Endothelial cell of umbilical vein (primary cell): ENCODE data around the gene MAGI1. TPM values are rescaled to one million over a fixed set of nuclear protein-coding genes. Genes with fewer than 3 reads are reported as not detected.

Experiments used
- BruUV-seq: library from RNA; stranded (reverse); fragments of 400-500 nt; replicated peaks from 2 replicates; lab custom pipeline; 2021; lab: Mats Ljungman, UMichigan
- CTCF ChIA-PET: fragments of 300-600, 350-600 bp; sonication (Branson Sonifier 250); formaldehyde crosslinking; loops from one replicate; lab custom pipeline; 2021; ENCODE audit warnings: antibody characterized with exemption, inconsistent platforms; lab: Charles Lee
- POLR2A ChIA-PET: fragments of 300-600, 350-600 bp; sonication (Branson Sonifier 250); formaldehyde crosslinking; loops from one replicate; lab custom pipeline; 2021; ENCODE audit warnings: antibody characterized with exemption, inconsistent platforms; lab: Charles Lee
- DNase-seq: peaks from one replicate; pipeline ENCODE4 v3.0.0-alpha.2; 2011; ENCODE audit warnings: low read depth, low spot score
- FAIRE-seq: peaks from 2 replicates; lab custom pipeline; 2011; peaks lifted over from hg19 to GRCh38; lab: Jason Lieb, UNC
- H2AFZ ChIP-seq: 2 replicates; pipeline ENCODE4 v1.6.0; 2012; ENCODE audit warnings: low read depth, low read length, control low read depth, inconsistent platforms
- H3K27ac ChIP-seq: 2 replicates; pipeline ENCODE4 v1.5.1; 2011; ENCODE audit warnings: low read depth, mild to moderate bottlenecking, control low read depth, low read length, moderate library complexity; ENCODE audit not compliant: insufficient read depth
- H3K27me3 ChIP-seq, 2 experiments: 2 replicates each; pipeline versions ENCODE4 v1.6.0 to v1.6.1; 2011; ENCODE audit warnings: low read length in 2 of 2, mixed read lengths in 1 of 2; ENCODE audit not compliant: control insufficient read depth in 2 of 2, insufficient read depth in 2 of 2
- H3K36me3 ChIP-seq, 2 experiments: 2 replicates in 1 of 2; 3 replicates in 1 of 2; pipeline ENCODE4 v1.5.1; 2011; ENCODE audit warnings: low read length in 2 of 2, mild to moderate bottlenecking in 1 of 2, moderate library complexity in 1 of 2; ENCODE audit not compliant: control insufficient read depth in 2 of 2, insufficient read depth in 2 of 2; ENCODE audit errors: extremely low read depth in 1 of 2
- H3K4me1 ChIP-seq: 3 replicates; pipeline ENCODE4 v1.5.1; 2011; ENCODE audit warnings: mild to moderate bottlenecking, low read length; ENCODE audit not compliant: control insufficient read depth, insufficient read depth; ENCODE audit errors: extremely low read depth
- H3K4me2 ChIP-seq: 2 replicates; pipeline ENCODE4 v1.6.1; 2011; ENCODE audit warnings: low read length, control low read depth, mixed read lengths; ENCODE audit not compliant: insufficient read depth
- H3K4me3 ChIP-seq, 3 experiments: fragments of 200-600 bp in 1 of 3; sonication (generic), shearing (Covaris generic) in 1 of 3; replicated peaks in 1 of 3; 2 replicates each; pipeline ENCODE4 v1.5.1; 2011 to 2016; ENCODE audit warnings: control low read depth in 3 of 3, low read length in 3 of 3, mild to moderate bottlenecking in 2 of 3, inconsistent platforms in 1 of 3, low read depth in 1 of 3, moderate library complexity in 1 of 3; ENCODE audit not compliant: insufficient read depth in 1 of 3
- H3K79me2 ChIP-seq: 2 replicates; pipeline ENCODE4 v1.6.0; 2012; ENCODE audit warnings: low read length, inconsistent platforms; ENCODE audit not compliant: control insufficient read depth, insufficient read depth
- H3K9ac ChIP-seq: replicated peaks from 2 replicates; pipeline ENCODE3; 2011; ENCODE audit warnings: low read length, control low read depth; ENCODE audit not compliant: insufficient read depth; ENCODE audit errors: extremely low read depth
- H3K9me1 ChIP-seq: replicated peaks from 3 replicates; pipeline ENCODE4 v1.6.0; 2011; ENCODE audit warnings: mild to moderate bottlenecking, low read length; ENCODE audit not compliant: control insufficient read depth, insufficient read depth; ENCODE audit errors: extremely low read depth
- H3K9me3 ChIP-seq: replicated peaks from 2 replicates; pipeline ENCODE4 v1.5.1; 2012; ENCODE audit warnings: low read length, inconsistent platforms; ENCODE audit not compliant: control insufficient read depth, insufficient read depth
- H4K20me1 ChIP-seq: replicated peaks from 2 replicates; pipeline ENCODE3; 2011; ENCODE audit warnings: mild to moderate bottlenecking, low read length; ENCODE audit not compliant: control insufficient read depth, insufficient read depth; ENCODE audit errors: extremely low read depth
- EZH2 ChIP-seq: IDR thresholded peaks from 2 replicates; pipeline ENCODE4 v1.6.1; 2012; ENCODE audit warnings: borderline replicate concordance, low read depth, mild to moderate bottlenecking, moderate library complexity, low read length, inconsistent platforms; ENCODE audit not compliant: severe bottlenecking
- FOS ChIP-seq: IDR thresholded peaks from 2 replicates; pipeline ENCODE4 v1.6.1; 2011; ENCODE audit warnings: mild to moderate bottlenecking, low read length, moderate library complexity, borderline replicate concordance; ENCODE audit not compliant: insufficient read depth
- GATA2 ChIP-seq: IDR thresholded peaks from 2 replicates; pipeline ENCODE4 v1.7.0; 2011; ENCODE audit warnings: low read depth, mild to moderate bottlenecking, moderate library complexity, mixed read lengths, low read length; ENCODE audit not compliant: insufficient read length, insufficient read depth
- JUN ChIP-seq: IDR thresholded peaks from 2 replicates; pipeline ENCODE4 v1.6.1; 2011; ENCODE audit warnings: borderline replicate concordance, low read depth; ENCODE audit not compliant: insufficient read length, insufficient read depth
- MAX ChIP-seq: IDR thresholded peaks from 2 replicates; pipeline ENCODE4 v1.6.1; 2011; ENCODE audit not compliant: insufficient read depth, insufficient read length
- MYC ChIP-seq: IDR thresholded peaks from one replicate; pipeline ENCODE4 v1.6.1; 2011; ENCODE audit warnings: mild to moderate bottlenecking, low read depth, low read length
- POLR2A ChIP-seq: IDR thresholded peaks from 2 replicates; pipeline ENCODE4 v1.6.1; 2012; ENCODE audit warnings: low read depth, mild to moderate bottlenecking, control low read depth, low read length
- POLR2AphosphoS5 ChIP-seq: IDR thresholded peaks from 2 replicates; pipeline ENCODE4 v1.6.1; 2012; ENCODE audit warnings: low read depth, mild to moderate bottlenecking, control low read depth, low read length, moderate library complexity; ENCODE audit not compliant: insufficient read depth
- dilution Hi-C: fragments of 300-500 bp; cut with MboI; formaldehyde crosslinking; loops from one replicate; pipeline ENCODE4 v1.15.0; 2019; ENCODE audit warnings: low sequenced_read_pairs; ENCODE audit not compliant: extremely low pct_ligation_motif_present
- intact Hi-C: fragments of 100-400 bp; cut with micrococcal nuclease; formaldehyde crosslinking; loops from one replicate; pipeline ENCODE4 v1.10.0; 2022
- polyA plus RNA-seq, 4 experiments: library from polyadenylated mRNA; depleted of rRNA in 3 of 4; stranded (reverse) in 3 of 4; unstranded in 1 of 4; fragments of >200 nt; gene quantifications; 2 replicates each; pipeline versions ENCODE4 v1.2.1 to v1.2.3, GENCODE V29; 2011 to 2012; ENCODE audit warnings: missing spikeins in 1 of 4
- total RNA-seq: library from RNA; stranded (reverse); gene quantifications from 2 replicates; pipeline ENCODE4 v1.2.3, GENCODE V29; 2021
- TF ChIP-seq, protein P1 (sequence below), 2 donors: IDR thresholded peaks; 1 replicate in 1 of 2; 2 replicates in 1 of 2; pipeline ENCODE4 v1.5.1; 2011; ENCODE audit warnings: low read length in 2 of 2, mild to moderate bottlenecking in 2 of 2, moderate library complexity in 2 of 2, control low read depth in 1 of 2, inconsistent platforms in 1 of 2, low read depth in 1 of 2; ENCODE audit not compliant: insufficient read depth in 1 of 2; ENCODE audit errors: extremely low read depth in 1 of 2

The MAGI1 gene
- total and polyA plus RNA-seq, 2 donors (not counting 3 experiments of a cell fraction or from before 2014, with no cell fraction given) = 10.1 to 47.9 TPM

DNA sequence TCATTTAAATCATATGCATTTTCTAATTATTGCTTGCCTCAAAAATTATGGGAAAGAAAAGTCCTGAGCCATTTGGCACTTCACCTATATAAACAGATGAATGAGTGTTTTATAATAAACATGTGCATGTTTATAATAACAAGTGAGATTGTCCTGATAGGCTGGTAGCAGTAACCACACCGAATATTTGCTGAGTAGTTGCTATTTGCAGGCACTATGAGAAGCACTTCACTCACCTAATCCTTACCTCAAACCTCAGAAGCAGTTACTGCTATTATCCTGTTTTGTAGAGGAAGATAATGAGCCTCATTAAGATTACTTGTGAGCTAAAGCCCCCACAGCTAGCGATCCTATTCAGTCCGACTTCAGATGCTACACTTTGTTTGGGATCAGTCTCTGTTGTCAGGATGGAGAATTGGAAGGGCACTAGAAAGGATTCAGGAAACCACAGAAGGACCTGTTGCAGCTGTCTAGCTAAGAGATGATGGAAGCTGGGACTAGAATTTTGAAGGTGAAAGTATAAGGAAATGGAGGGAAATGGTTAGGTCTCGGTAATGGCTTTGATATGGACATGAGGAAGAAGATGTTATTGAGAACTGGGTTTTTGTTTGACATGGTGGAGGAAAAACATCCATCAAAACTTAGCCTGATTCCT is 28.4 kb upstream of the MAGI1 start:
- intact Hi-C loops = no loop called here
- dilution Hi-C loops = no loop called here
- POLR2A ChIA-PET = no interaction called here

More for the DNA sequence above, 28.4 kb upstream of the MAGI1 start:
- H3K4me2 ChIP-seq = no peak overlapping the region
- no peaks in the 10 kb centered on the region for H3K79me2 ChIP-seq
- TF ChIP-seq POLR2A = no peak
- TF ChIP-seq GATA2 = no peak
- no peak for TF ChIP-seq FOS
- TF ChIP-seq EZH2 = no peak
- TF ChIP-seq MAX = no peak
- no peak for TF ChIP-seq POLR2AphosphoS5
- TF ChIP-seq, protein P1, sequence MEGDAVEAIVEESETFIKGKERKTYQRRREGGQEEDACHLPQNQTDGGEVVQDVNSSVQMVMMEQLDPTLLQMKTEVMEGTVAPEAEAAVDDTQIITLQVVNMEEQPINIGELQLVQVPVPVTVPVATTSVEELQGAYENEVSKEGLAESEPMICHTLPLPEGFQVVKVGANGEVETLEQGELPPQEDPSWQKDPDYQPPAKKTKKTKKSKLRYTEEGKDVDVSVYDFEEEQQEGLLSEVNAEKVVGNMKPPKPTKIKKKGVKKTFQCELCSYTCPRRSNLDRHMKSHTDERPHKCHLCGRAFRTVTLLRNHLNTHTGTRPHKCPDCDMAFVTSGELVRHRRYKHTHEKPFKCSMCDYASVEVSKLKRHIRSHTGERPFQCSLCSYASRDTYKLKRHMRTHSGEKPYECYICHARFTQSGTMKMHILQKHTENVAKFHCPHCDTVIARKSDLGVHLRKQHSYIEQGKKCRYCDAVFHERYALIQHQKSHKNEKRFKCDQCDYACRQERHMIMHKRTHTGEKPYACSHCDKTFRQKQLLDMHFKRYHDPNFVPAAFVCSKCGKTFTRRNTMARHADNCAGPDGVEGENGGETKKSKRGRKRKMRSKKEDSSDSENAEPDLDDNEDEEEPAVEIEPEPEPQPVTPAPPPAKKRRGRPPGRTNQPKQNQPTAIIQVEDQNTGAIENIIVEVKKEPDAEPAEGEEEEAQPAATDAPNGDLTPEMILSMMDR (IDR thresholded peaks at IDR 0.05; ENCODE audit: extremely low read depth in 1 of 2, insufficient read depth in 1 of 2, low read depth in 1 of 2, low read length in 2 of 2) = no peak
- TF ChIP-seq JUN = no peak
- TF ChIP-seq MYC = no peak
- CTCF ChIA-PET = no interaction called here
- H3K9ac ChIP-seq = no peak overlapping the region
- H3K9me3 ChIP-seq = no peaks in the 10 kb centered on the region
- no peak overlapping the region for H3K27ac ChIP-seq
- H3K27me3 ChIP-seq = no peaks in the 10 kb centered on the region
- no TSS peak for BruUV-seq
- H4K20me1 ChIP-seq = no peaks in the 10 kb centered on the region
- no peak overlapping the region for H3K4me3 ChIP-seq
- H3K9me1 ChIP-seq = no peaks in the 10 kb centered on the region
- no peaks in the 10 kb centered on the region for H3K4me1 ChIP-seq
- H3K36me3 ChIP-seq = no peaks in the 10 kb centered on the region
- H2AFZ ChIP-seq = no peak overlapping the region
- no peak for DNase-seq
- no peak for FAIRE-seq
